Ishikawa (cell line): Measurements from ENCODE around the gene TMEM94.

Source experiments
- EGR1 ChIP-seq: IDR thresholded peaks from 2 replicates; pipeline ENCODE4 v1.6.1; 2012
- EP300 ChIP-seq: IDR thresholded peaks from 2 replicates; pipeline ENCODE4 v1.6.1; 2012; ENCODE audit warnings: borderline replicate concordance
- NFIC ChIP-seq: IDR thresholded peaks from 2 replicates; pipeline ENCODE4 v1.6.1; 2012
- RAD21 ChIP-seq: IDR thresholded peaks from 2 replicates; pipeline ENCODE4 v1.6.1; 2012; ENCODE audit warnings: low read depth
- YY1 ChIP-seq: IDR thresholded peaks from 2 replicates; pipeline ENCODE4 v1.6.1; 2012; ENCODE audit warnings: low read depth
- TF ChIP-seq, protein P1 (sequence below): IDR thresholded peaks from 2 replicates; pipeline ENCODE4 v1.6.1; 2012; ENCODE audit warnings: low read depth, mild to moderate bottlenecking

- TF ChIP-seq EP300 (no peak), YY1 (no peak; the same call in 1 of the 2 replicates), EGR1 (no peak), NFIC (no peak), RAD21 (no peak)
- TF ChIP-seq, protein P1, sequence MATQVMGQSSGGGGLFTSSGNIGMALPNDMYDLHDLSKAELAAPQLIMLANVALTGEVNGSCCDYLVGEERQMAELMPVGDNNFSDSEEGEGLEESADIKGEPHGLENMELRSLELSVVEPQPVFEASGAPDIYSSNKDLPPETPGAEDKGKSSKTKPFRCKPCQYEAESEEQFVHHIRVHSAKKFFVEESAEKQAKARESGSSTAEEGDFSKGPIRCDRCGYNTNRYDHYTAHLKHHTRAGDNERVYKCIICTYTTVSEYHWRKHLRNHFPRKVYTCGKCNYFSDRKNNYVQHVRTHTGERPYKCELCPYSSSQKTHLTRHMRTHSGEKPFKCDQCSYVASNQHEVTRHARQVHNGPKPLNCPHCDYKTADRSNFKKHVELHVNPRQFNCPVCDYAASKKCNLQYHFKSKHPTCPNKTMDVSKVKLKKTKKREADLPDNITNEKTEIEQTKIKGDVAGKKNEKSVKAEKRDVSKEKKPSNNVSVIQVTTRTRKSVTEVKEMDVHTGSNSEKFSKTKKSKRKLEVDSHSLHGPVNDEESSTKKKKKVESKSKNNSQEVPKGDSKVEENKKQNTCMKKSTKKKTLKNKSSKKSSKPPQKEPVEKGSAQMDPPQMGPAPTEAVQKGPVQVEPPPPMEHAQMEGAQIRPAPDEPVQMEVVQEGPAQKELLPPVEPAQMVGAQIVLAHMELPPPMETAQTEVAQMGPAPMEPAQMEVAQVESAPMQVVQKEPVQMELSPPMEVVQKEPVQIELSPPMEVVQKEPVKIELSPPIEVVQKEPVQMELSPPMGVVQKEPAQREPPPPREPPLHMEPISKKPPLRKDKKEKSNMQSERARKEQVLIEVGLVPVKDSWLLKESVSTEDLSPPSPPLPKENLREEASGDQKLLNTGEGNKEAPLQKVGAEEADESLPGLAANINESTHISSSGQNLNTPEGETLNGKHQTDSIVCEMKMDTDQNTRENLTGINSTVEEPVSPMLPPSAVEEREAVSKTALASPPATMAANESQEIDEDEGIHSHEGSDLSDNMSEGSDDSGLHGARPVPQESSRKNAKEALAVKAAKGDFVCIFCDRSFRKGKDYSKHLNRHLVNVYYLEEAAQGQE, result no peak
Observed at GRCh38 chr17:75516255-75516618, 59.8 kb downstream of the TMEM94 start, which contains the start of gene TSEN54.
